ENCODE results near the gene NACC2. TPM values are rescaled to one million over a fixed set of nuclear protein-coding genes. Genes with fewer than 3 reads are reported as not detected.
"Not testable (repeated sequence)": the region's sequence is repeated elsewhere in the genome, so short reads cannot be mapped to it uniquely, and the experiment has no call there.

Gene NACC2
- total and polyA plus RNA-seq, 9 donors: 7.0 to 47.0 (median 27.2) TPM

- Histone ChIP-seq H3K4me1 (ENCODE audit: insufficient read depth) (no peaks in the 10 kb centered on the region), H3K4me3 (no peak overlapping the region), H3K27me3 (no peaks in the 10 kb centered on the region), H3K36me3 (no peaks in the 10 kb centered on the region), H3K27ac (no peak overlapping the region), H3K9me3 (no peaks in the 10 kb centered on the region)
- intact Hi-C loops (cut with DNase I): no loop called here
- TF ChIP-seq CTCF (IDR thresholded peaks at IDR 0.05) (no peak), POLR2A (IDR thresholded peaks at IDR 0.05) (no peak), EP300 (IDR thresholded peaks at IDR 0.05) (no peak)
- no peak for DNase-seq
- WGBS, 3 donors: 95% methylated on average over 21 to 25 of the region's 25 CpGs
Measured at GRCh38 chr9:136044207-136044970, 50.7 kb downstream of the NACC2 start.

- 83 to 92% (median 87%) methylated on average over 18 of the region's 18 CpGs for WGBS, 3 donors
- Histone ChIP-seq H3K4me3 (no peak overlapping the region), H3K27me3 (no peaks in the 10 kb centered on the region), H3K9me3 (no peaks in the 10 kb centered on the region), H3K27ac (no peak overlapping the region), H3K36me3 (no peaks in the 10 kb centered on the region), H3K4me1 (ENCODE audit: insufficient read depth) (no peaks in the 10 kb centered on the region)
- no peak for TF ChIP-seq CTCF (IDR thresholded peaks at IDR 0.05)
- no peak for TF ChIP-seq POLR2A (IDR thresholded peaks at IDR 0.05)
- intact Hi-C loops (cut with DNase I): no loop called here
- no peak for DNase-seq
Measured at GRCh38 chr9:136043441-136043991, 51.6 kb downstream of the NACC2 start.

DNA sequence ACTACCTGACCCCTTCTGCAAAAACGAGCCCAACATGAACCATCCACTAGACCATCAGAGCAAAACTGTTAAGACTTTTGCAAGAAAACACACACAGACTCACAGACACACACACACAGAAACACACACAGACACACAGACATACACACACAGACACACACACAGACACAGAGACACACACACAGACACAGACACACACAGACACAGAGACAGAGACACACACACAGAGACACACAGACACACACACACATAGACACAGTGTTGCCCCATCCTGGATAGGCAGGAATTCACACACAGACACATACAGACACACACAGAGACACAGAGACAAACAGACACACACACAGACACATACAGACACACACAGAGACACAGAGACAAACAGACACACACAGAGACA is 52.5 kb downstream of the NACC2 start:
- 52 to 67% (median 55%) methylated on average over 1 of the region's 1 CpG for WGBS, 3 donors
- no peak overlapping the region for H3K27ac ChIP-seq
- TF ChIP-seq CTCF (IDR thresholded peaks at IDR 0.05) (no peak), POLR2A (IDR thresholded peaks at IDR 0.05) (no peak), EP300 (IDR thresholded peaks at IDR 0.05) (no peak)
- H3K36me3 ChIP-seq: no peaks in the 10 kb centered on the region
- H3K9me3 ChIP-seq: peaks cover 0 to 4% of the 10 kb centered on the region in 2 donors
- DNase-seq: no peak
- H3K4me3 ChIP-seq: no peak overlapping the region
- no peaks in the 10 kb centered on the region for H3K27me3 ChIP-seq
- no peaks in the 10 kb centered on the region for H3K4me1 ChIP-seq (ENCODE audit: insufficient read depth)
- intact Hi-C loops (cut with DNase I): no loop called here

DNA sequence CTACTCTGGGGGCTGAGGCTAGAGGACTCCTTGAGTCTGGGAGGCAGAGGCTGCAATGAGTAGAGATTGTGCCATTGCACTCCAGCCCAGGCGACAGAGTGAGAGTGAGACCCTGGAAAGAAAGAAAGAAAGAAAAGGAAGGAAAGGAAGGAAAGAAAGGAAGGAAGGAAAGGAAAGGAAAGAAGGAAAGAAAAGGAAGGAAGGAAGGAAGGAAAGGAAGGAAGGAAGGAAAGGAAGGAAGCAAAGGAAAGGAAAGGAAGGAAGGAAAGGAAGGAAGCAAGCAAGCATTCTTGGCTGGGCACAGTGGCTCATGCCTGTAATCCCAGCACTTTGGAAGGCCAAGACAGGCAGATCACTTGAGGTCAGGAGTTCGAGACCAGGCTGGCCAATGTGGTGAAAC is 54.2 kb downstream of the NACC2 start:
- intact Hi-C loops (cut with DNase I); H3K27me3 ChIP-seq; H3K4me3 ChIP-seq; H3K36me3 ChIP-seq; DNase-seq; H3K27ac ChIP-seq; H3K9me3 ChIP-seq; H3K4me1 ChIP-seq (ENCODE audit: insufficient read depth): not testable (repeated sequence)
- 95 to 98% (median 97%) methylated on average over 2 of the region's 2 CpGs for WGBS, 3 donors

DNA sequence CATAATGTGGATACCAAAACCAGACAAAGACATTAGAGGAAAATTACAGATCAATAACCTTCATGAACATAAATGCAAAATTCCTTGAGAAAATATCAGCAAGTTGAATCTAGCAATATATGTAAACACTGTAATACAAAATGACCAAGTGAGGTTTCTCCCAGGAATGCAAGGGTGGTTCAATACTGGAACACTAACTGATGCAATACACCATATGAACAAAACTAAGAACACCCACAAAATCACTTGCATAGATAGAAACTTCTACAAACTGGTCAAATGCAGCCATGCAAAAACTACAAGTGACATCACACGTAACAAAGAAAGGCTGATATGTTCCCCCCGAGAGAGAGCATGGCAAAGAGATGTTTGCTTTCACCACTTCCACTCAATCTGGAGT is 55.6 kb downstream of the NACC2 start:
- Histone ChIP-seq H3K36me3 (no peaks in the 10 kb centered on the region), H3K9me3 (peaks cover 0 to 4% of the 10 kb centered on the region in 2 donors), H3K27me3 (no peaks in the 10 kb centered on the region), H3K27ac (no peak overlapping the region), H3K4me3 (no peak overlapping the region), H3K4me1 (ENCODE audit: insufficient read depth) (no peaks in the 10 kb centered on the region)
- intact Hi-C loops (cut with DNase I): loop anchor here in 1 of 4 donors (10.0 kb wide), 1 partner anchor 45 kb away; no protein-coding TSS in a partner anchor
- DNase-seq: no peak
- 96 to 97% (median 97%) methylated on average over 2 of the region's 2 CpGs for WGBS, 3 donors
- TF ChIP-seq CTCF (IDR thresholded peaks at IDR 0.05) (no peak), POLR2A (IDR thresholded peaks at IDR 0.05) (no peak), EP300 (IDR thresholded peaks at IDR 0.05) (no peak)

Measured in ovary (tissue), 9 donors.